OCI-LY3 (cell line): ENCODE data around the gene TRIM37.

Experiments
- EZH2phosphoT487 ChIP-seq: fragments of 200-600 bp; shearing (Covaris generic); IDR thresholded peaks from 2 replicates; pipeline ENCODE4 v1.6.1; 2018; ENCODE audit warnings: antibody characterized with exemption, mixed run types, low read depth
- TF ChIP-seq, protein P1 (sequence below): fragments of 200-600, 300-600 bp; sonication (generic); IDR thresholded peaks from 2 replicates; pipeline ENCODE4 v1.5.1; 2014; ENCODE audit warnings: antibody characterized with exemption, low read length, low read depth

DNA sequence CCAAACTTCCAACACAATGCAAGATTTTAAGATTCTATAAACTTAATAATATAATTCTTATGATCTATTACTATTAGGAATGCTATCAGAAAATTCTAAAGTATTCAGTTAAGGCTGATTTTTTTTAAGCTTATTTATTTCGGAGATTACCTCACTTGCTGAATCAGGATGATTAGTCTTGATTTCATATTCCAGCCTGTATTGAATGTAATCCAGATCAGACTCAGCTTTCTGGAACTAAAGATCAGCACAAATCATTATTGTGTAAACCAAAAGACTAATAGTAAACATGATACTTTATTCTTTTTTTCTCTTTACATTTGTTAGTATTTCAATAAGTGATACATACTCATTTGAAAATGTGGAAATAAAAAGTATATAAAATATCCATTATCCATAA is 24.5 kb upstream of the TRIM37 start:
- TF ChIP-seq EZH2phosphoT487, result no peak
- TF ChIP-seq, protein P1, sequence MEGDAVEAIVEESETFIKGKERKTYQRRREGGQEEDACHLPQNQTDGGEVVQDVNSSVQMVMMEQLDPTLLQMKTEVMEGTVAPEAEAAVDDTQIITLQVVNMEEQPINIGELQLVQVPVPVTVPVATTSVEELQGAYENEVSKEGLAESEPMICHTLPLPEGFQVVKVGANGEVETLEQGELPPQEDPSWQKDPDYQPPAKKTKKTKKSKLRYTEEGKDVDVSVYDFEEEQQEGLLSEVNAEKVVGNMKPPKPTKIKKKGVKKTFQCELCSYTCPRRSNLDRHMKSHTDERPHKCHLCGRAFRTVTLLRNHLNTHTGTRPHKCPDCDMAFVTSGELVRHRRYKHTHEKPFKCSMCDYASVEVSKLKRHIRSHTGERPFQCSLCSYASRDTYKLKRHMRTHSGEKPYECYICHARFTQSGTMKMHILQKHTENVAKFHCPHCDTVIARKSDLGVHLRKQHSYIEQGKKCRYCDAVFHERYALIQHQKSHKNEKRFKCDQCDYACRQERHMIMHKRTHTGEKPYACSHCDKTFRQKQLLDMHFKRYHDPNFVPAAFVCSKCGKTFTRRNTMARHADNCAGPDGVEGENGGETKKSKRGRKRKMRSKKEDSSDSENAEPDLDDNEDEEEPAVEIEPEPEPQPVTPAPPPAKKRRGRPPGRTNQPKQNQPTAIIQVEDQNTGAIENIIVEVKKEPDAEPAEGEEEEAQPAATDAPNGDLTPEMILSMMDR, result no peak
